HUES48 (cell line): ENCODE results near the gene ACOT7.

Experiments used
- H3K27ac ChIP-seq: one replicate; pipeline ENCODE4 v1.7.0; 2013; ENCODE audit warnings: low read depth, low read length, inconsistent platforms
- H3K27me3 ChIP-seq: 2 replicates; pipeline ENCODE4 v1.6.1; 2013; ENCODE audit warnings: mild to moderate bottlenecking, low read length; ENCODE audit not compliant: control insufficient read depth, insufficient read depth
- H3K36me3 ChIP-seq: 2 replicates; pipeline ENCODE4 v1.6.1; 2013; ENCODE audit warnings: low read length; ENCODE audit not compliant: control insufficient read depth, insufficient read depth
- H3K4me1 ChIP-seq: 2 replicates; pipeline ENCODE4 v1.6.1; 2013; ENCODE audit warnings: mild to moderate bottlenecking, low read length; ENCODE audit not compliant: control insufficient read depth, insufficient read depth
- H3K4me3 ChIP-seq: 2 replicates; pipeline ENCODE4 v1.5.1; 2013; ENCODE audit warnings: mild to moderate bottlenecking, low read depth, low read length
- H3K9ac ChIP-seq: 2 replicates; pipeline ENCODE4 v1.6.1; 2013; ENCODE audit warnings: mild to moderate bottlenecking, low read depth, low read length, moderate library complexity
- H3K9me3 ChIP-seq: 2 replicates; pipeline ENCODE4 v1.6.1; 2013; ENCODE audit warnings: low read length; ENCODE audit not compliant: control insufficient read depth, insufficient read depth

The ACOT7 gene

DNA sequence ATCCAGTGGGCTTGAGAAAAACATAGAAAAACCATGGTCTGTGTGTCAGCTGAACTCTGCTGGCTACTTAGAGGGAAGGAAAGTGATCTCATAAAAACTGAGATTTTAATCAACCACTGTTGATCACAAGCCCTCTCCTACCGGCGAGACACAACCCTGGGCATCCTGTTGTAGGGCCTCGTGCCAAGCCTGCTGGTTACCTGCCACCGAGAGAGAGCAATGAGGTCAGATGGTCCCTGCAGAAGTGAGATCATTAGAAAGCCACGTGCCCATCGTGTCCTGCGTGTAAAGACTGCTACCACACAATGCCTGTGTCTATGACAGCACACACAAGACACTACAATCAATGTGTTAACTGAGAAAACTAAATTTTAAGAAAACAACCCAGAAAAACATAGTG is 91.0 kb downstream of the ACOT7 start:
- Histone ChIP-seq H3K36me3 (peaks cover 9% of the 10 kb centered on the region; the same call in 1 of the 2 replicates), H3K9me3 (no peaks in the 10 kb centered on the region; the same call in 1 of the 2 replicates), H3K9ac (no peak overlapping the region), H3K4me3 (no peak overlapping the region), H3K4me1 (no peaks in the 10 kb centered on the region), H3K27me3 (no peaks in the 10 kb centered on the region), H3K27ac (no peak overlapping the region)

DNA sequence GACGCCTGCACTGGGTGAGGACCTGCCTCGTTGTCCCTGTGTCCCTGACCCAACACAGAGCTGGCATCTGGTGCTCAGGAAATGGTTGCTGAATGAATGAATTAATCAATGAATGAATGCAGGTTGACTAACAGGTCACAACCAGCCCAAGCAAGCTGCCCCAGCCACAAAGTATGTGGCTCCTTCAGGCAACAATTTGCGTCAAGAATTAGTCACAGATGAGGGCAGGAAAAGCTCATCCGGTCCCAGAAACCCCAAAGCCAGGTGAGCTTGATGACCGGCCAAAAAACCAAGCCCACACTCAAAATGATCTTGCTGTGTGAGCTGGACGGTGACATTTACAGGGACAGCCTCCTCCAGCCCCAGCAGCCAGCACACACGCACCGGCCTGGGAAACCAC is 92.0 kb downstream of the ACOT7 start:
- no peaks in the 10 kb centered on the region for H3K4me1 ChIP-seq
- H3K9ac ChIP-seq, result no peak overlapping the region
- no peaks in the 10 kb centered on the region for H3K9me3 ChIP-seq
- H3K27ac ChIP-seq, result no peak overlapping the region
- H3K36me3 ChIP-seq, result 0 out of 2 replicates have a peak, but pooled peaks cover 3% of the 10 kb centered on the region
- no peaks in the 10 kb centered on the region for H3K27me3 ChIP-seq
- H3K4me3 ChIP-seq, result no peak overlapping the region

DNA sequence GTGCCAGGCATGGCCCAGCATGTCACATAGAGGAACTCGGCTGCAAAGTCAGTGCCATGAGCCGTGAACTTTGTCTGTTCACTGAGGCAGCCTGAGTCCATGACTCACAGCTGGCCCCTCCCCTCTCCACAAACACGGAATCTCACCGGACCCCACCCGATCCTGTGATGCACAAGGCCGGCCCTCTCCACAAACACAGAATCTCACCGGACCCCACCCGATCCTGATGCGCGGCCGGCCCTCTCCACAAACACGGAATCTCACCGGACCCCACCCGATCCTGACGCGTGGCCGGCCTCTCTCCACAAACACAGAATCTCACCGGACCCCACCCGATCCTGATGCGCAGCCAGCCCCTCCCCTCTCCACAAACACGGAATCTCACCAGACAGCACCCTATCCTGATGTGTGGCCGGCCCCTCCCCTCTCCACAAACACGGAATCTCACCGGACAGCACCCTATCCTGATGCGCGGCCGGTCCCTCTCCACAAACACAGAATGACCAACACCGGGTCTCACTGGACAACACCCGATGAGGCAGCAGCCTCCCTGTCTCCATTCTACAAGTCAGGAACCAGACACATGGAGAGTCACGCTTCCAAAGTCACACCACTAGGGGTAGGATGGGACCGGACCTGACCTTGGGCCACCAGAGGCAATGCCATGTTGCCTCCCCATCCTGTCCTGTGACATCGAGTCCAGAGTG is 93.1 kb downstream of the ACOT7 start:
- H3K36me3 ChIP-seq, result 0 out of 2 replicates have a peak, but pooled peaks cover 3% of the 10 kb centered on the region

DNA sequence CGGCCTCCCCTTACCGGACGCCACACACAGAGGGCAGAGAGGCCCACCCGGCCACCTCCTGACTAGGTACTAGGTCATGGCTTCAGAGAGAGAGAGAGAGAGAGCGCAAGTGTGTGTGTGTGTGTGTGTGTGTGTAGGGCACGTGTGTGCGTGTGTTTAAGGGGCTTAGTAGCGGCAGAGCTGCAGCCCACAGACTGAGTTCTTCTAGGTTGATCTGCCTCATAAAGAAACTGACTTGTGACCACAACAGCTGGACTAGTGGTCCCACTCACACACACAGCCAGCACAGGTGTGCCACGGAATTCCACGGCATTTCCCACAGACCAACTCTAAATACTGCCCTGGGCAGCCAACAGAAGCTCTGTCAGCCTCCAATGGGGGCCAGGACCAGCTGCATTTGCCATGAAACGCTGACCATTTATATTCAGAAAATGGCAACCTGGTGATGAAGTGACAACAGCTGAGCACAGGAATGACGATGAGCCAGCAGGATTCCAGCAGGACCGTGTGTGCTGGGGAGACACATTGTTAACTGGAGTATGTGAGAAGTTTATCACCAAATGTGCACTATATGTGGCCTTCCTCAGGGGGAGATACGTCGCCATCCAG is 93.9 kb downstream of the ACOT7 start:
- no peak overlapping the region for H3K9ac ChIP-seq
- no peak overlapping the region for H3K27ac ChIP-seq
- no peaks in the 10 kb centered on the region for H3K9me3 ChIP-seq
- H3K4me3 ChIP-seq, result no peak overlapping the region
- H3K4me1 ChIP-seq, result no peaks in the 10 kb centered on the region
- H3K27me3 ChIP-seq, result no peaks in the 10 kb centered on the region
- H3K36me3 ChIP-seq, result peaks cover 6% of the 10 kb centered on the region; the same call in 1 of the 2 replicates

More for the DNA sequence above, 93.1 kb downstream of the ACOT7 start:
- Histone ChIP-seq H3K27ac (no peak overlapping the region), H3K9ac (no peak overlapping the region), H3K4me1 (no peaks in the 10 kb centered on the region), H3K9me3 (no peaks in the 10 kb centered on the region), H3K27me3 (no peaks in the 10 kb centered on the region), H3K4me3 (no peak overlapping the region)

DNA sequence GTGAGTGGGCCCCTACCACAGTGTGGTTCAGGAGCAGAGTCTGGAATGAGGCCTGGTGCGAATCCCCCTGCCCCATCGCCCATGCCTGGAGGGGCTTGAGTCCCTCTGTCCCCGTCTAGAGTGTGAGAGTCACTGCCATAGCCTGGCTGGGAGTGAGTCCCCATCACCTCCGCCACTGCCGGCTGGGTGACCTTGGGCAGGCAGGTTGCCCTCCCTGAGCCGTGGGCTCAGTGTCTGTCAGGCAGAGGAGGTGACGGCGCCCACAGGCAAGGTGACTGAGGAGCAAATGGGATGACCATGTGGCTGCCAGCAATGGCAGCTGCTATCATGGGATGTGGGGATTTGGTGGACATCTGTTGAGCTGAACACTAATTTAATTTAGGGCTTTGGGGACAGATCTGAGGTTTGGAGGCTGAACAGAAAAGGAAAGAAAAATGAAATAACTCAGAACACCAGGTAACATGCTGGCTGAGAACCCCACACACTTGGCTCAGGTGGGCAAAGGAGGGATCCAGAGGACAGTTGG is 94.6 kb downstream of the ACOT7 start:
- Histone ChIP-seq H3K9me3 (no peaks in the 10 kb centered on the region), H3K27ac (no peak overlapping the region), H3K4me1 (no peaks in the 10 kb centered on the region), H3K27me3 (no peaks in the 10 kb centered on the region), H3K9ac (no peak overlapping the region), H3K4me3 (no peak overlapping the region), H3K36me3 (peaks cover 12% of the 10 kb centered on the region)

DNA sequence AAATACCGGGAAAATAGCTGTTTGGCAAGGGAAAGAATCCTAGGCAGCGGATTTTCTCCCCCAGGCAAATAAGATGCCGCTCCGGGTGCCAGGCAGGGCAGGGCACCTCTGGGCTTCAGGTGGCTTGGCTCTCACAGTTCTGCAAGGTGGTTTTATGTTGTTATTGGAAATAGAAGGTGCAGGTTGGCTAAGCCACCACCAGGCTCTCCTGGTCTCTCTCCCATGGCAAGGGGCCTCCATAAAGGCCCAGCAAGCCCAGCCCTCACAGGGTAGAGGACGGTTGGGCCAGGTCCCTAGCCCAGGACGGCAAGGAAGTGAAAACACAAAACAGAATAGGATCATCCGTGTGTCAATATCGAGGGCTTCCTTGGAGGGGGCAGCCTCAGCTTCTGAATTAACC is 95.0 kb downstream of the ACOT7 start:
- no peaks in the 10 kb centered on the region for H3K27me3 ChIP-seq
- no peaks in the 10 kb centered on the region for H3K4me1 ChIP-seq
- no peak overlapping the region for H3K9ac ChIP-seq
- H3K4me3 ChIP-seq, result no peak overlapping the region
- no peaks in the 10 kb centered on the region for H3K9me3 ChIP-seq
- H3K36me3 ChIP-seq, result peaks cover 17% of the 10 kb centered on the region
- H3K27ac ChIP-seq, result no peak overlapping the region

DNA sequence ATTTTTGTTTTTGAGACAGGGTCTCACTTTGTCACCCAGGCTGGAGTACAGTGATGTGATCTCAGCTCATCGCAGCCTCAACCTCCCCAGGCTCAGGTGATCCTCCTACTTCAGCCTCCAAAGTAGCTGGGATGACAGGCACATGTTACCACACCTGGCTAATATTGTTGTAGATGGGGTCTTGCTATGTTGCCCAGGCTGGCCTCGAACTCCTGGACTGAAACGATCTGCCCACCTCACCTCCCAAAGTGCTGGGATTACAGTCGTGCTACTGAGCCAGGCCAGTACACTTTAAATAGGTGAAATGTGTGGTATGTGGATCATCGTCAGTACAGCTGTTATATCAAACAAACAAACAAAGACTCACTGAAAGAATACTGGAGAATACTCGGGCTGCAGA is 97.7 kb downstream of the ACOT7 start:
- H3K9me3 ChIP-seq, result no peaks in the 10 kb centered on the region
- H3K4me1 ChIP-seq, result no peaks in the 10 kb centered on the region

DNA sequence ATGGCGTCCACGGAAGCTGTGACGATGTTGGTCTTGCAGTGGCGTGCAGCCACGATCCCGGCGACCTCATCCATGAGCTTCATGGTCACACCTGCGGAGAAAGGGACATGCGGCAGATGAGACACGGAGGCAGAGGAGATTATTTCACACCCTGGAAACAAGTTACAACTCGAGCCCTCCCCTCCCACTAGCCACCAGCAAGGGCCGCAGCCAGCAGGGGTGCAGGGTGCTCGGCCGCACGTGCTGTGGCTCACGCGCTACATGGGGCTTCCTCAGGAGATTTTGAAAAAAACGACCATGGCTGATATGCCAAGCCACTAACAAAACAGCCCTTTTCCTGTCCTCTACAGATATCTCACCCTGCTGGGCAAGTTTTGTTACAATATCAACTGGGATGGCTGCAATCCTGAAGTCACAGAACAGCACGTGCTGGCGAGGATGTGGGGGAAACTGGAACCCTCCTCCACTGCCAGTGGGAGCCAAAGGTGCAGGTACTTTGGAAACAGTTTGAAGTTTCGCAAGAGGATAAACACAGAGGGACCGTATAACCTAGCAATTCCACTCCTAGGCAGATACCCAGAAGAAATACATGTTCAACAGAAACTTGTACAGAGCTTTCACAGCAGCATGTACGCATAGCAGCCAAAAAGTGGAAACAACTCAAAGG is 98.5 kb downstream of the ACOT7 start:
- Histone ChIP-seq H3K27ac (no peak overlapping the region), H3K9me3 (no peaks in the 10 kb centered on the region), H3K36me3 (peaks cover 28% of the 10 kb centered on the region), H3K4me3 (no peak overlapping the region), H3K9ac (no peak overlapping the region), H3K27me3 (no peaks in the 10 kb centered on the region), H3K4me1 (no peaks in the 10 kb centered on the region)

More for the DNA sequence above, 97.7 kb downstream of the ACOT7 start:
- H3K27me3 ChIP-seq, result no peaks in the 10 kb centered on the region
- no peak overlapping the region for H3K9ac ChIP-seq
- H3K36me3 ChIP-seq, result peaks cover 28% of the 10 kb centered on the region
- H3K4me3 ChIP-seq, result no peak overlapping the region
- H3K27ac ChIP-seq, result no peak overlapping the region

DNA sequence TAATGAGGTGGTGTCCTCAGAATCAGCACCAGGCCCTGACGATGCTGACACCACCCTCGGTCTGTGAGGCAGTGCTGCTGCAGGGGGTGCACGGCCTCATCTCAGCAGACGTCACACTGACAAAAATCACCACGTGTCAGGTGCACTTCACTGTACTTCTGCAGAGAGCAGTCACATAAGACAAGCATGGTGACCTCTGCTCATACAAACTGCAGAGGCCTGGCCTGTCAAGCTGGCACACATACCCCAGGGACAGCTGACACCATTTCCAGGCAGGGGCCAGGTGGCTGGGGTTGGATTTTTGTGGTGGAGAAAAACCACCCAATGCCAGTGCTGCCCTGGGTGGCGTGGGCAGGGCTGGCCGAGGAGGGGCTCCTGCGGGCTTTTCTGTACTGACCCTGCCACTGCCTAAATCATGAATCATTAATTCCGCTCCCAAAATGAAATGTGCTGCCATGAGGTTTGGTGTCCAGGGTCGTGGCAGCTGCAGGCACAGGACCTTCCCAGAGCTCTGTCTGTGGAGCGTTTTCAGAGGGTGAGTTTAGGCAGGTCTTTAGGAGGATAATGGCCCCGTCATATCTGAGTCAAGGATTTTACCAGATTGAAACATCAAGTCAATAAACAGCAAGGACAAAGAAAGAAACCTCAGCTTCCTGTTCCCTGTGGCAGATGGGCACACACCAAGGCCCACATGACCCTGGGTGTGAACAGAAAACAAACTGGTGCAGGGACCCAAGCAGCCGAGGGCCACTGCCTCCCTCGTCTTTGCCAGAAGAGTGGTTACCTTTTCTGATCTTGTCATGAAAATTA is 99.3 kb downstream of the ACOT7 start:
- Histone ChIP-seq H3K27me3 (no peaks in the 10 kb centered on the region), H3K36me3 (peaks cover 28% of the 10 kb centered on the region), H3K9ac (no peak overlapping the region), H3K4me1 (no peaks in the 10 kb centered on the region), H3K9me3 (no peaks in the 10 kb centered on the region), H3K27ac (no peak overlapping the region), H3K4me3 (no peak overlapping the region)

DNA sequence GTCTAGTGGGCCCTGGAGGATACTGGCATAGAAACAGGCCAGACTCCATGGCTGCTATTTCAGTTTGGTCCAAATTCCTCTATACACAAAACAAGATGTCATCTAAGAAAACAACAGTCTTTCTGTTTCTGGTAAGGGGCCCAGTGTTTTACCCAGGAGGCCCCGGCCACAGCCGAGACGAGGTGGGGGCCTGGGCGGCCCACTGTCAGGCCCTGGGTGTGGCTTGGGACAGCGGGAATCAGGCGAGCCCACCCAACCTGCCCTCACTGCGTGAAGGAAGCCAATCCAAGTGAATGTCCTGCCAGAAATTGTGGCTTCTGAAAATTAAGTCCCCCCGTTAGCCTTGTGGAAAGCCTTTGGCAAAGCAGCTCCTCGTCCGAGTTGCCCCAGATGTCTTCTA is 101.5 kb downstream of the ACOT7 start:
- Histone ChIP-seq H3K27ac (no peak overlapping the region), H3K27me3 (no peaks in the 10 kb centered on the region), H3K36me3 (peaks cover 26% of the 10 kb centered on the region)

More for the DNA sequence above, 101.5 kb downstream of the ACOT7 start:
- Histone ChIP-seq H3K4me1 (no peaks in the 10 kb centered on the region), H3K9me3 (no peaks in the 10 kb centered on the region), H3K4me3 (no peak overlapping the region), H3K9ac (no peak overlapping the region)
